GM23338 (cell line): ENCODE measurements around the gene TARS1. TPM values are rescaled to one million over a fixed set of nuclear protein-coding genes. Genes with fewer than 3 reads are reported as not detected.

Experiments used
- ATAC-seq: fragments of 200-7000 bp; cut with Tn5 transposase; 3 replicates; pipeline ENCODE4 v1.9.1; 2020
- DNase-seq: peaks from one replicate; pipeline ENCODE4 v3.0.0-alpha.2; 2015; ENCODE audit warnings: low spot score
- H2AFZ ChIP-seq: fragments of 200-600 bp; sonication (generic); 2 replicates; pipeline ENCODE4 v1.8.0; 2016; ENCODE audit warnings: antibody characterized with exemption, mild to moderate bottlenecking, moderate library complexity
- H3F3A ChIP-seq: fragments of 200-600 bp; sonication (generic); replicated peaks from 2 replicates; pipeline ENCODE4 v1.8.0; 2017; ENCODE audit warnings: antibody characterized with exemption, mixed run types, low read depth
- H3K27ac ChIP-seq: fragments of 200-600 bp; sonication (generic); 2 replicates; pipeline ENCODE4 v1.6.1; 2016; ENCODE audit warnings: low read depth
- H3K27me3 ChIP-seq: fragments of 200-600 bp; sonication (generic); 2 replicates; pipeline ENCODE4 v1.8.0; 2016; ENCODE audit warnings: mild to moderate bottlenecking, mixed run types, moderate library complexity; ENCODE audit not compliant: insufficient read depth
- H3K36me3 ChIP-seq: fragments of 200-600 bp; sonication (generic); 2 replicates; pipeline ENCODE4 v1.8.0; 2016; ENCODE audit warnings: mild to moderate bottlenecking; ENCODE audit not compliant: insufficient read depth
- H3K4me1 ChIP-seq: fragments of 200-600 bp; sonication (generic); 2 replicates; pipeline ENCODE4 v1.8.0; 2016; ENCODE audit warnings: mild to moderate bottlenecking, moderate library complexity; ENCODE audit not compliant: insufficient read depth
- H3K4me2 ChIP-seq: fragments of 200-600 bp; sonication (generic); 2 replicates; pipeline ENCODE4 v1.7.1; 2017; ENCODE audit warnings: mixed run types
- H3K4me3 ChIP-seq: fragments of 200-600 bp; sonication (generic); 2 replicates; pipeline ENCODE4 v1.6.1; 2016; ENCODE audit warnings: mixed run types
- H3K79me2 ChIP-seq: fragments of 200-600 bp; sonication (generic); replicated peaks from 2 replicates; pipeline ENCODE4 v1.8.0; 2017; ENCODE audit warnings: mild to moderate bottlenecking; ENCODE audit not compliant: insufficient read depth
- H3K9me2 ChIP-seq: fragments of 200-600 bp; sonication (generic); 2 replicates; pipeline ENCODE4 v1.8.0; 2017; ENCODE audit not compliant: insufficient read depth
- H4K20me1 ChIP-seq: fragments of 200-600 bp; sonication (generic); replicated peaks from 2 replicates; pipeline ENCODE4 v1.8.0; 2017; ENCODE audit warnings: mild to moderate bottlenecking; ENCODE audit not compliant: insufficient read depth
- H3K27ac Mint-ChIP-seq: 2 replicates; pipeline ENCODE4 v1.8.0; 2020; ENCODE audit warnings: inconsistent platforms, mild to moderate bottlenecking, moderate library complexity, mixed read lengths
- H3K27me3 Mint-ChIP-seq: 3 replicates; pipeline ENCODE4 v1.8.0; 2022; ENCODE audit warnings: low read depth, mild to moderate bottlenecking, moderate library complexity, mixed read lengths, inconsistent platforms; ENCODE audit not compliant: insufficient read depth, poor library complexity
- H3K36me3 Mint-ChIP-seq: 3 replicates; pipeline ENCODE4 v1.8.0; 2021; ENCODE audit warnings: low read depth, mild to moderate bottlenecking, inconsistent platforms, moderate library complexity, mixed read lengths
- H3K4me1 Mint-ChIP-seq: 3 replicates; pipeline ENCODE4 v1.8.0; 2020; ENCODE audit warnings: mild to moderate bottlenecking, inconsistent platforms, mixed read lengths
- H3K4me3 Mint-ChIP-seq: 3 replicates; pipeline ENCODE4 v1.8.0; 2021; ENCODE audit warnings: moderate library complexity, mild to moderate bottlenecking, inconsistent platforms, mixed read lengths
- H3K9me3 Mint-ChIP-seq: 3 replicates; pipeline ENCODE4 v1.8.0; 2020; ENCODE audit warnings: moderate library complexity, mild to moderate bottlenecking, inconsistent platforms, mixed read lengths
- CREB1 ChIP-seq: fragments of 250-450 bp; sonication (Bioruptor Pico); IDR thresholded peaks from 2 replicates; pipeline ENCODE4 v1.5.0; 2020; ENCODE audit warnings: low read depth, mild to moderate bottlenecking, moderate library complexity
- EZH2 ChIP-seq: fragments of 200-600 bp; sonication (generic); IDR thresholded peaks from one replicate; pipeline ENCODE4 v1.8.0; 2017; ENCODE audit warnings: antibody characterized with exemption, mild to moderate bottlenecking, low read depth; ENCODE audit not compliant: unreplicated experiment
- EZH2phosphoT487 ChIP-seq: fragments of 200-600 bp; sonication (generic); IDR thresholded peaks from one replicate; pipeline ENCODE4 v1.8.1; 2018; ENCODE audit warnings: antibody characterized with exemption; ENCODE audit not compliant: unreplicated experiment
- JUNB ChIP-seq: IDR thresholded peaks from one replicate; pipeline ENCODE4 v1.6.1; 2016; ENCODE audit warnings: antibody characterized with exemption; ENCODE audit not compliant: unreplicated experiment
- NANOG ChIP-seq: IDR thresholded peaks from 2 replicates; pipeline ENCODE4 v1.6.1; 2016; ENCODE audit warnings: antibody characterized with exemption, borderline replicate concordance
- POLR2AphosphoS5 ChIP-seq: IDR thresholded peaks from 2 replicates; pipeline ENCODE4 v1.6.1; 2016; ENCODE audit warnings: antibody characterized with exemption, low read depth
- STAT1 ChIP-seq: IDR thresholded peaks from one replicate; pipeline ENCODE4 v1.6.1; 2016; ENCODE audit warnings: antibody characterized with exemption; ENCODE audit not compliant: unreplicated experiment
- ZNF114 ChIP-seq: fragments of 250-450 bp; sonication (Bioruptor Pico); IDR thresholded peaks from 2 replicates; pipeline ENCODE4 v1.5.0; 2020; ENCODE audit warnings: mild to moderate bottlenecking, moderate library complexity
- ZNF331 ChIP-seq: fragments of 250-450 bp; sonication (Bioruptor Pico); IDR thresholded peaks from 2 replicates; pipeline ENCODE4 v1.5.0; 2020; ENCODE audit warnings: low read depth, mild to moderate bottlenecking, moderate library complexity
- polyA plus RNA-seq: library from polyadenylated mRNA; unstranded; fragments of >200 nt; fragmentation: Nextera tagmentation; extraction: Ambion mirVana; gene quantifications from 2 replicates; pipeline ENCODE4 v1.2.1, GENCODE V29; 2016
- total RNA-seq: library from RNA; depleted of rRNA; stranded (reverse); fragments of >200 nt; shearing (Covaris generic); gene quantifications from 2 replicates; pipeline ENCODE4 v1.2.3, GENCODE V29; 2014
- TF ChIP-seq, protein P1 (sequence below): IDR thresholded peaks from 2 replicates; pipeline ENCODE4 v1.6.1; 2016; ENCODE audit warnings: antibody characterized with exemption
- TF ChIP-seq, protein P2 (sequence below): fragments of 250-450 bp; sonication (Bioruptor Pico); IDR thresholded peaks from 2 replicates; pipeline ENCODE4 v1.5.0; 2020; ENCODE audit warnings: mild to moderate bottlenecking, moderate library complexity
- TF ChIP-seq, protein P3 (sequence below), 2 experiments: fragments of 200-600 bp in 1 of 2; sonication (generic) in 1 of 2; conservative IDR thresholded peaks; 2 replicates each; pipeline versions ENCODE4 v1.5.1 to v1.6.1; 2016 to 2017; ENCODE audit warnings: antibody characterized with exemption in 2 of 2, low read depth in 2 of 2, mild to moderate bottlenecking in 2 of 2, moderate library complexity in 1 of 2
- TF ChIP-seq, protein P4 (sequence below): IDR thresholded peaks from one replicate; pipeline ENCODE4 v1.6.1; 2018; ENCODE audit warnings: antibody characterized with exemption; ENCODE audit not compliant: unreplicated experiment

Gene TARS1
- total and polyA plus RNA-seq, 2 experiments from 2014 or later, result 458 to 473 TPM

DNA sequence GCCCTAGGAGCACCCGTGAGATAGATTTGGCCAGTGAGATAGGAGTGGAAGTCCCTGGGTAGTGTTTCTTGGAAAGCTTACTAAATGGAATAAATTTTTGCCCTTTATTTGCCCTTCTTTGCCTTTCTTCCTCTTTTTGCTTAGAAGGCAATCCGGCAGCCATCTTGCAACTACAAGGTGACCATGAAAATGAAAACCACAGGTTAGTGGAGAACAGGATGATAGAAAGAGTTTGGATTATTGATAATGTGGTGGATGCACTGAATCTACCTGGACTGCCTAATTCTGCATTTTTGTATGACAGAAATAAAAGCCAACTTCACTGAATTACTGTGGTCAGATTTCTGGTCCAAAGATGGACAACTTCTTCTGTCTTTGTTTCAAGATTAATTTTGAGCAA, 33.2 kb downstream of the TARS1 start:
- H3K27me3 ChIP-seq, result no peaks in the 10 kb centered on the region
- peaks cover 94% of the 10 kb centered on the region for H3K36me3 Mint-ChIP-seq

More for the DNA sequence above, 33.2 kb downstream of the TARS1 start:
- no peak overlapping the region; the same call in 2 of the 3 replicates for H3K4me3 Mint-ChIP-seq
- Histone ChIP-seq H3K4me3 (no peak overlapping the region), H3K36me3 (peaks cover 59% of the 10 kb centered on the region), H4K20me1 (peaks cover 14% of the 10 kb centered on the region; the same call in 1 of the 2 replicates), H3K27ac (peak overlapping the region; percentile 10; the same call in 1 of the 2 replicates), H3F3A (peaks cover 10% of the 10 kb centered on the region), H2AFZ (no peak overlapping the region), H3K4me1 (peaks cover 10% of the 10 kb centered on the region), H3K4me2 (0 out of 2 replicates have a peak overlapping the region, but pooled peaks have one; percentile 7), H3K79me2 (peaks cover 11% of the 10 kb centered on the region), H3K9me2 (no peaks in the 10 kb centered on the region; the same call in 1 of the 2 replicates)
- H3K27ac Mint-ChIP-seq, result 0 out of 2 replicates have a peak overlapping the region, but pooled peaks have one; percentile 60
- H3K4me1 Mint-ChIP-seq, result peaks cover 26% of the 10 kb centered on the region
- TF ChIP-seq POLR2AphosphoS5 (no peak), ZNF331 (CRISPR knock-in tag) (no peak), CREB1 (no peak), EZH2phosphoT487 (no peak), EZH2 (no peak), STAT1 (no peak), JUNB (no peak), NANOG (no peak), ZNF114 (CRISPR knock-in tag) (no peak)
- TF ChIP-seq, protein P1, sequence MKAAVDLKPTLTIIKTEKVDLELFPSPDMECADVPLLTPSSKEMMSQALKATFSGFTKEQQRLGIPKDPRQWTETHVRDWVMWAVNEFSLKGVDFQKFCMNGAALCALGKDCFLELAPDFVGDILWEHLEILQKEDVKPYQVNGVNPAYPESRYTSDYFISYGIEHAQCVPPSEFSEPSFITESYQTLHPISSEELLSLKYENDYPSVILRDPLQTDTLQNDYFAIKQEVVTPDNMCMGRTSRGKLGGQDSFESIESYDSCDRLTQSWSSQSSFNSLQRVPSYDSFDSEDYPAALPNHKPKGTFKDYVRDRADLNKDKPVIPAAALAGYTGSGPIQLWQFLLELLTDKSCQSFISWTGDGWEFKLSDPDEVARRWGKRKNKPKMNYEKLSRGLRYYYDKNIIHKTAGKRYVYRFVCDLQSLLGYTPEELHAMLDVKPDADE, result no peak
- TF ChIP-seq, protein P2, sequence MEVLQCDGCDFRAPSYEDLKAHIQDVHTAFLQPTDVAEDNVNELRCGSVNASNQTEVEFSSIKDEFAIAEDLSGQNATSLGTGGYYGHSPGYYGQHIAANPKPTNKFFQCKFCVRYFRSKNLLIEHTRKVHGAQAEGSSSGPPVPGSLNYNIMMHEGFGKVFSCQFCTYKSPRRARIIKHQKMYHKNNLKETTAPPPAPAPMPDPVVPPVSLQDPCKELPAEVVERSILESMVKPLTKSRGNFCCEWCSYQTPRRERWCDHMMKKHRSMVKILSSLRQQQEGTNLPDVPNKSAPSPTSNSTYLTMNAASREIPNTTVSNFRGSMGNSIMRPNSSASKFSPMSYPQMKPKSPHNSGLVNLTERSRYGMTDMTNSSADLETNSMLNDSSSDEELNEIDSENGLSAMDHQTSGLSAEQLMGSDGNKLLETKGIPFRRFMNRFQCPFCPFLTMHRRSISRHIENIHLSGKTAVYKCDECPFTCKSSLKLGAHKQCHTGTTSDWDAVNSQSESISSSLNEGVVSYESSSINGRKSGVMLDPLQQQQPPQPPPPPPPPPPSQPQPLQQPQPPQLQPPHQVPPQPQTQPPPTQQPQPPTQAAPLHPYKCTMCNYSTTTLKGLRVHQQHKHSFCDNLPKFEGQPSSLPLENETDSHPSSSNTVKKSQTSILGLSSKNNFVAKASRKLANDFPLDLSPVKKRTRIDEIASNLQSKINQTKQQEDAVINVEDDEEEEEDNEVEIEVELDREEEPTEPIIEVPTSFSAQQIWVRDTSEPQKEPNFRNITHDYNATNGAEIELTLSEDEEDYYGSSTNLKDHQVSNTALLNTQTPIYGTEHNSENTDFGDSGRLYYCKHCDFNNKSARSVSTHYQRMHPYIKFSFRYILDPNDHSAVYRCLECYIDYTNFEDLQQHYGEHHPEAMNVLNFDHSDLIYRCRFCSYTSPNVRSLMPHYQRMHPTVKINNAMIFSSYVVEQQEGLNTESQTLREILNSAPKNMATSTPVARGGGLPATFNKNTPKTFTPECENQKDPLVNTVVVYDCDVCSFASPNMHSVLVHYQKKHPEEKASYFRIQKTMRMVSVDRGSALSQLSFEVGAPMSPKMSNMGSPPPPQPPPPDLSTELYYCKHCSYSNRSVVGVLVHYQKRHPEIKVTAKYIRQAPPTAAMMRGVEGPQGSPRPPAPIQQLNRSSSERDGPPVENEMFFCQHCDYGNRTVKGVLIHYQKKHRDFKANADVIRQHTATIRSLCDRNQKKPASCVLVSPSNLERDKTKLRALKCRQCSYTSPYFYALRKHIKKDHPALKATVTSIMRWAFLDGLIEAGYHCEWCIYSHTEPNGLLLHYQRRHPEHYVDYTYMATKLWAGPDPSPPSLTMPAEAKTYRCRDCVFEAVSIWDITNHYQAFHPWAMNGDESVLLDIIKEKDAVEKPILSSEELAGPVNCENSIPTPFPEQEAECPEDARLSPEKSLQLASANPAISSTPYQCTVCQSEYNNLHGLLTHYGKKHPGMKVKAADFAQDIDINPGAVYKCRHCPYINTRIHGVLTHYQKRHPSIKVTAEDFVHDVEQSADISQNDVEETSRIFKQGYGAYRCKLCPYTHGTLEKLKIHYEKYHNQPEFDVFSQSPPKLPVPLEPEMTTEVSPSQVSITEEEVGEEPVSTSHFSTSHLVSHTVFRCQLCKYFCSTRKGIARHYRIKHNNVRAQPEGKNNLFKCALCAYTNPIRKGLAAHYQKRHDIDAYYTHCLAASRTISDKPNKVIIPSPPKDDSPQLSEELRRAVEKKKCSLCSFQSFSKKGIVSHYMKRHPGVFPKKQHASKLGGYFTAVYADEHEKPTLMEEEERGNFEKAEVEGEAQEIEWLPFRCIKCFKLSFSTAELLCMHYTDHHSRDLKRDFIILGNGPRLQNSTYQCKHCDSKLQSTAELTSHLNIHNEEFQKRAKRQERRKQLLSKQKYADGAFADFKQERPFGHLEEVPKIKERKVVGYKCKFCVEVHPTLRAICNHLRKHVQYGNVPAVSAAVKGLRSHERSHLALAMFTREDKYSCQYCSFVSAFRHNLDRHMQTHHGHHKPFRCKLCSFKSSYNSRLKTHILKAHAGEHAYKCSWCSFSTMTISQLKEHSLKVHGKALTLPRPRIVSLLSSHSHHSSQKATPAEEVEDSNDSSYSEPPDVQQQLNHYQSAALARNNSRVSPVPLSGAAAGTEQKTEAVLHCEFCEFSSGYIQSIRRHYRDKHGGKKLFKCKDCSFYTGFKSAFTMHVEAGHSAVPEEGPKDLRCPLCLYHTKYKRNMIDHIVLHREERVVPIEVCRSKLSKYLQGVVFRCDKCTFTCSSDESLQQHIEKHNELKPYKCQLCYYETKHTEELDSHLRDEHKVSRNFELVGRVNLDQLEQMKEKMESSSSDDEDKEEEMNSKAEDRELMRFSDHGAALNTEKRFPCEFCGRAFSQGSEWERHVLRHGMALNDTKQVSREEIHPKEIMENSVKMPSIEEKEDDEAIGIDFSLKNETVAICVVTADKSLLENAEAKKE (CRISPR knock-in tag), result no peak
- TF ChIP-seq, protein P3, sequence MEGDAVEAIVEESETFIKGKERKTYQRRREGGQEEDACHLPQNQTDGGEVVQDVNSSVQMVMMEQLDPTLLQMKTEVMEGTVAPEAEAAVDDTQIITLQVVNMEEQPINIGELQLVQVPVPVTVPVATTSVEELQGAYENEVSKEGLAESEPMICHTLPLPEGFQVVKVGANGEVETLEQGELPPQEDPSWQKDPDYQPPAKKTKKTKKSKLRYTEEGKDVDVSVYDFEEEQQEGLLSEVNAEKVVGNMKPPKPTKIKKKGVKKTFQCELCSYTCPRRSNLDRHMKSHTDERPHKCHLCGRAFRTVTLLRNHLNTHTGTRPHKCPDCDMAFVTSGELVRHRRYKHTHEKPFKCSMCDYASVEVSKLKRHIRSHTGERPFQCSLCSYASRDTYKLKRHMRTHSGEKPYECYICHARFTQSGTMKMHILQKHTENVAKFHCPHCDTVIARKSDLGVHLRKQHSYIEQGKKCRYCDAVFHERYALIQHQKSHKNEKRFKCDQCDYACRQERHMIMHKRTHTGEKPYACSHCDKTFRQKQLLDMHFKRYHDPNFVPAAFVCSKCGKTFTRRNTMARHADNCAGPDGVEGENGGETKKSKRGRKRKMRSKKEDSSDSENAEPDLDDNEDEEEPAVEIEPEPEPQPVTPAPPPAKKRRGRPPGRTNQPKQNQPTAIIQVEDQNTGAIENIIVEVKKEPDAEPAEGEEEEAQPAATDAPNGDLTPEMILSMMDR (conservative IDR thresholded peaks at IDR 0.05; ENCODE audit: low read depth in 2 of 2), result no peak
- TF ChIP-seq, protein P4, sequence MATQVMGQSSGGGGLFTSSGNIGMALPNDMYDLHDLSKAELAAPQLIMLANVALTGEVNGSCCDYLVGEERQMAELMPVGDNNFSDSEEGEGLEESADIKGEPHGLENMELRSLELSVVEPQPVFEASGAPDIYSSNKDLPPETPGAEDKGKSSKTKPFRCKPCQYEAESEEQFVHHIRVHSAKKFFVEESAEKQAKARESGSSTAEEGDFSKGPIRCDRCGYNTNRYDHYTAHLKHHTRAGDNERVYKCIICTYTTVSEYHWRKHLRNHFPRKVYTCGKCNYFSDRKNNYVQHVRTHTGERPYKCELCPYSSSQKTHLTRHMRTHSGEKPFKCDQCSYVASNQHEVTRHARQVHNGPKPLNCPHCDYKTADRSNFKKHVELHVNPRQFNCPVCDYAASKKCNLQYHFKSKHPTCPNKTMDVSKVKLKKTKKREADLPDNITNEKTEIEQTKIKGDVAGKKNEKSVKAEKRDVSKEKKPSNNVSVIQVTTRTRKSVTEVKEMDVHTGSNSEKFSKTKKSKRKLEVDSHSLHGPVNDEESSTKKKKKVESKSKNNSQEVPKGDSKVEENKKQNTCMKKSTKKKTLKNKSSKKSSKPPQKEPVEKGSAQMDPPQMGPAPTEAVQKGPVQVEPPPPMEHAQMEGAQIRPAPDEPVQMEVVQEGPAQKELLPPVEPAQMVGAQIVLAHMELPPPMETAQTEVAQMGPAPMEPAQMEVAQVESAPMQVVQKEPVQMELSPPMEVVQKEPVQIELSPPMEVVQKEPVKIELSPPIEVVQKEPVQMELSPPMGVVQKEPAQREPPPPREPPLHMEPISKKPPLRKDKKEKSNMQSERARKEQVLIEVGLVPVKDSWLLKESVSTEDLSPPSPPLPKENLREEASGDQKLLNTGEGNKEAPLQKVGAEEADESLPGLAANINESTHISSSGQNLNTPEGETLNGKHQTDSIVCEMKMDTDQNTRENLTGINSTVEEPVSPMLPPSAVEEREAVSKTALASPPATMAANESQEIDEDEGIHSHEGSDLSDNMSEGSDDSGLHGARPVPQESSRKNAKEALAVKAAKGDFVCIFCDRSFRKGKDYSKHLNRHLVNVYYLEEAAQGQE, result no peak
- ATAC-seq (no peak), DNase-seq (no peak)
- peaks cover 2% of the 10 kb centered on the region for H3K27me3 Mint-ChIP-seq
- peaks cover 20% of the 10 kb centered on the region; the same call in 2 of the 3 replicates for H3K9me3 Mint-ChIP-seq
